ENCODE results near the gene ABCC1. TPM values are rescaled to one million over a fixed set of nuclear protein-coding genes. Genes with fewer than 3 reads are reported as not detected.

ABCC1 gene
- total RNA-seq (10 to 100 TPM; 42.9 to 44.8 TPM), total RNA-seq (86.2 to 463 (median 137) reads per million in 172 experiments)
- 29.6 TPM for polyA plus RNA-seq (2013, experiment 1 of 2)
- 34.9 TPM for polyA plus RNA-seq (2013, experiment 2 of 2)

DNA sequence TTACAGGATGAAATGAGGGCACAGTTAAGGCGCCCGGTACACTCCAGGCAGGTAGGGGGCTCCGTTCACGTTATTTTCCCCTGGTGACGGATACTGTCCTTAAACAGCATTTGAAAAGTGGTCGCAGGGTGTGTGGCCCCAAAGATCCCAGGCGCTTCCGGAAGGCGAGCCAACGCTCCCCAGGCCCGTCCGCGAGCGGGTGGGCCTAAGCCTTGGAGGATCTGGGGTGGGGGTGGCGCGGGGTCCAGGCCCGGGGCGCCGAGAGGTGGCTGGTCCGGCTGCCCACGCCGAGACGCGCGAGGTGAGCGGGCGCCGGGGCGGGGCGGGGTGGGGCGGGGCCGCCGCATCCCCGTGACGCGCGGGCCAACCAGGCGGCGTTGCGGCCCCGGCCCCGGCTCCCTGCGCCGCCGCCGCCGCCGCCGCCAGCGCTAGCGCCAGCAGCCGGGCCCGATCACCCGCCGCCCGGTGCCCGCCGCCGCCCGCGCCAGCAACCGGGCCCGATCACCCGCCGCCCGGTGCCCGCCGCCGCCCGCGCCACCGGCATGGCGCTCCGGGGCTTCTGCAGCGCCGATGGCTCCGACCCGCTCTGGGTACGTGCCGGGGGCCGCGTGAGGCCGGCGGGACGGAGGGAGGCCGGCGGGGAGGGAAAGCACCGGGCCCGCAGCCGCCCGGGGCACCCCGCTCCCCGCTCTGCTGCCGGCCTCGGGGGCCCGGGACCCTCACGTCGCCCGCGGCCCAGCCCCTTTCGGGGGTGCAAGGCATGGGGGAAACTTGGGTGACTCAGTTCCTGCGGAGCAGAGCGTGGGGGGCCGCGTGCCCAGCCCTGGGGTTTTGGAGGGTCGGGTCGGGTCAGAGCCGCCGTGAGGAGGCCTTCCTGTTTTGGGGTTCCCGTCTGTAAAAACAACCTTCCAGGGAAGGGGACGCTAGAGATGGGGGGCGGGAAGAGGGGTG lies at the start of gene ABCC1:
Gene ABCC1 (plus strand): TSS at position 407 of the 951 bp plus-strand sequence. CDS start 136 bp downstream, at position 543.
- Mint-ChIP-seq H3K27ac (peak within 1 kb of the TSS; percentile 94), H3K27me3 (no peaks in the 10 kb centered on the region), H3K4me3 (peak within 1 kb of the TSS; percentile 98), H3K9me3 (no peaks in the 10 kb centered on the region), H3K36me3 (ENCODE audit: low read depth) (peaks cover 12% of the 10 kb centered on the region), H3K4me1 (ENCODE audit: low read depth) (peaks cover 40% of the 10 kb centered on the region)
- no peaks in the 10 kb centered on the region for H3K36me3 ChIP-seq (ENCODE audit: insufficient read depth, low read length)
- POLR2A ChIA-PET, result interaction anchor here (0.8 to 1.7 kb wide), 4 partner anchors 10 to 84 kb away, joined by 5 to 20 read pairs (median 12); partner anchors contain the start of gene CEP20
- TF ChIP-seq, protein P1, sequence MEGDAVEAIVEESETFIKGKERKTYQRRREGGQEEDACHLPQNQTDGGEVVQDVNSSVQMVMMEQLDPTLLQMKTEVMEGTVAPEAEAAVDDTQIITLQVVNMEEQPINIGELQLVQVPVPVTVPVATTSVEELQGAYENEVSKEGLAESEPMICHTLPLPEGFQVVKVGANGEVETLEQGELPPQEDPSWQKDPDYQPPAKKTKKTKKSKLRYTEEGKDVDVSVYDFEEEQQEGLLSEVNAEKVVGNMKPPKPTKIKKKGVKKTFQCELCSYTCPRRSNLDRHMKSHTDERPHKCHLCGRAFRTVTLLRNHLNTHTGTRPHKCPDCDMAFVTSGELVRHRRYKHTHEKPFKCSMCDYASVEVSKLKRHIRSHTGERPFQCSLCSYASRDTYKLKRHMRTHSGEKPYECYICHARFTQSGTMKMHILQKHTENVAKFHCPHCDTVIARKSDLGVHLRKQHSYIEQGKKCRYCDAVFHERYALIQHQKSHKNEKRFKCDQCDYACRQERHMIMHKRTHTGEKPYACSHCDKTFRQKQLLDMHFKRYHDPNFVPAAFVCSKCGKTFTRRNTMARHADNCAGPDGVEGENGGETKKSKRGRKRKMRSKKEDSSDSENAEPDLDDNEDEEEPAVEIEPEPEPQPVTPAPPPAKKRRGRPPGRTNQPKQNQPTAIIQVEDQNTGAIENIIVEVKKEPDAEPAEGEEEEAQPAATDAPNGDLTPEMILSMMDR (IDR thresholded peaks at IDR 0.05), result peak; percentile 22
- intact Hi-C loops (cut with DNase I, micrococcal nuclease), result loop anchor here (1.0 to 5.0 kb wide), 9 partner anchors 11 to 178 kb away; partner anchors contain the start of gene CEP20 (in 2 of the 2)
- CTCF ChIA-PET, result interaction anchor here (1.0 to 1.6 kb wide), 3 partner anchors 17 to 84 kb away, joined by 4 to 7 read pairs (median 4); partner anchors contain the start of gene CEP20
- DNase-seq (peak; percentile 31 to 88 (median 48)), ATAC-seq (ENCODE audit: poor library complexity) (peak; percentile 69)
- peak within 1 kb of the TSS; percentile 48 to 86 for H3K27ac ChIP-seq (ENCODE audit: low read depth in 1 of 2, low read length in 2 of 2)
- no peaks in the 10 kb centered on the region for H3K9me3 ChIP-seq (ENCODE audit: control insufficient read depth in 1 of 2, insufficient read depth in 1 of 2, low read length in 2 of 2)
- H3K27me3 ChIP-seq (ENCODE audit: control insufficient read depth in 1 of 2, insufficient read depth in 2 of 2, low read length in 2 of 2), result no peaks in the 10 kb centered on the region
- H3K4me1 ChIP-seq (ENCODE audit: insufficient read depth, low read length), result peaks cover 52% of the 10 kb centered on the region
- peak within 1 kb of the TSS; percentile 88 for H3K4me3 ChIP-seq (ENCODE audit: low read length)

DNA sequence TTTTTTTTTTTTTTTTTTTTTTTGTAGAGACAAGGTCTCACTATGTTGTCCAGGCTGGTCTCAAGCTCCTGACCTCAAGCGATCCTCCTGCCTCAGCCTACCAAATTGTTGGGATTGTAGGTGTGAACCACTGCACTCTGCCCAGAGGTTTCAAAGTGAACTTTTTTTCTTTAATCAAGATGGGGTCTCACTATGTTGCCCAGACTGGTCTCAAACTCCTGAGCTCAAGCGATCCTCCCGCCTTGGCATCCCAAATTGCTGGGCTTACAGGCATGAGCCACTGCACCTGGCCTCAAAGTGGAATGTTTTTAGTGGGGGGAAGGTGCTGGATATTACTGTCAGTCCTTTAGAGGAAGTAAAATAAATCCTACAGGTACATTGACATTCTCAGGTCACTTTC lies 49.1 kb upstream of the ABCC1 start:
- no peak for ATAC-seq (ENCODE audit: poor library complexity)
- POLR2A ChIA-PET, result no interaction called here
- no peaks in the 10 kb centered on the region for H3K4me1 ChIP-seq (ENCODE audit: insufficient read depth, low read length)
- Mint-ChIP-seq H3K4me1 (ENCODE audit: low read depth) (no peaks in the 10 kb centered on the region), H3K9me3 (no peaks in the 10 kb centered on the region), H3K27ac (no peak overlapping the region), H3K36me3 (ENCODE audit: low read depth) (no peaks in the 10 kb centered on the region), H3K4me3 (no peak overlapping the region), H3K27me3 (no peaks in the 10 kb centered on the region)
- no peaks in the 10 kb centered on the region for H3K36me3 ChIP-seq (ENCODE audit: insufficient read depth, low read length)
- H3K9me3 ChIP-seq (ENCODE audit: control insufficient read depth in 1 of 2, insufficient read depth in 1 of 2, low read length in 2 of 2), result no peaks in the 10 kb centered on the region
- TF ChIP-seq, protein P1 (IDR thresholded peaks at IDR 0.05), result no peak
- no peak for DNase-seq
- CTCF ChIA-PET, result no interaction called here
- H3K4me3 ChIP-seq (ENCODE audit: low read length), result no peak overlapping the region
- H3K27me3 ChIP-seq (ENCODE audit: control insufficient read depth in 1 of 2, insufficient read depth in 2 of 2, low read length in 2 of 2), result no peaks in the 10 kb centered on the region
- intact Hi-C loops (cut with DNase I, micrococcal nuclease), result no loop called here
- H3K27ac ChIP-seq (ENCODE audit: low read depth in 1 of 2, low read length in 2 of 2), result no peak overlapping the region

GRCh38 chr16:15900901-15901500 lies 48.4 kb upstream of the ABCC1 start:
- DNase-seq (no peak), ATAC-seq (ENCODE audit: poor library complexity) (no peak)
- no peaks in the 10 kb centered on the region for H3K9me3 Mint-ChIP-seq
- H3K27ac Mint-ChIP-seq, result no peak overlapping the region
- Histone ChIP-seq H3K27me3 (ENCODE audit: control insufficient read depth in 1 of 2, insufficient read depth in 2 of 2, low read length in 2 of 2) (no peaks in the 10 kb centered on the region), H3K27ac (ENCODE audit: low read depth in 1 of 2, low read length in 2 of 2) (no peak overlapping the region), H3K4me3 (ENCODE audit: low read length) (no peak overlapping the region), H3K36me3 (ENCODE audit: insufficient read depth, low read length) (no peaks in the 10 kb centered on the region), H3K4me1 (ENCODE audit: insufficient read depth, low read length) (no peaks in the 10 kb centered on the region), H3K9me3 (ENCODE audit: control insufficient read depth in 1 of 2, insufficient read depth in 1 of 2, low read length in 2 of 2) (peaks cover 0 to under 1% of the 10 kb centered on the region in 2 experiments)
- CTCF ChIA-PET, result no interaction called here
- no peaks in the 10 kb centered on the region for H3K4me1 Mint-ChIP-seq (ENCODE audit: low read depth)
- TF ChIP-seq, protein P1 (IDR thresholded peaks at IDR 0.05), result no peak
- intact Hi-C loops (cut with DNase I, micrococcal nuclease), result no loop called here
- H3K27me3 Mint-ChIP-seq, result no peaks in the 10 kb centered on the region
- no peak overlapping the region for H3K4me3 Mint-ChIP-seq
- POLR2A ChIA-PET, result no interaction called here
- H3K36me3 Mint-ChIP-seq (ENCODE audit: low read depth), result no peaks in the 10 kb centered on the region

Measured in CD4-positive, alpha-beta T cell (primary cell).